AG04449 (cell line): Measurements from ENCODE around the gene TEAD1.

Experiments
- CTCF ChIA-PET: fragments of 350-600 bp; formaldehyde crosslinking; extraction: SDS; loops from one replicate; lab custom pipeline; 2021; ENCODE audit warnings: antibody characterized with exemption; lab: Yijun Ruan, JAX
- POLR2A ChIA-PET: fragments of 400-600, 350-600 bp; formaldehyde crosslinking; extraction: SDS; loops from one replicate; lab custom pipeline; 2020; ENCODE audit warnings: antibody characterized with exemption, inconsistent platforms; lab: Yijun Ruan, JAX
- DNase-seq: peaks from one replicate; pipeline ENCODE4 v3.0.0-alpha.2; 2010; ENCODE audit warnings: low read depth, low spot score
- H3K4me3 ChIP-seq: 2 replicates; pipeline ENCODE4 v1.5.1; 2011; ENCODE audit warnings: low read depth, mild to moderate bottlenecking, control low read depth, low read length
- TF ChIP-seq, protein P1 (sequence below): IDR thresholded peaks from one replicate; pipeline ENCODE4 v1.5.1; 2011; ENCODE audit warnings: mild to moderate bottlenecking, moderate library complexity, low read length, control low read depth, inconsistent platforms; ENCODE audit not compliant: insufficient read depth; ENCODE audit errors: missing control alignments

Gene TEAD1

DNA sequence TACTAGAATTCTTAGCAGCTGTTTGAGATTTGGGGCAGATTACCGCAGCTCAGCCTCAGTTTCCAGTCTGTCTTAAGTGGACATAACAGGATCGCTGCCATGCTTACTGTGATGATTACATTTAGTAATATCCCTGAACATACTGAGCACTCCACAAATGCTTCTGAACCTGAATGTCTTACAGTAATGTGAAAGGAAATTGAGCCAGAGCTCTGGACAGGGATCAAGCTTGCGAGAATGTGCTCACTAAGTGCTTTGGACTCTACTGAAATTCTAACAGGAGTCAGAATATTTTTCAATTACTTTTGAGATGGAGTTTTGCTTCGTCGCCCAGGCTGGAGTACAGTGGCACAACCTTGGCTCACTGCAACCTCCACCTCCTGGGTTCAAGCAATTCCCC lies 216.3 kb downstream of the TEAD1 start:
- no peak for DNase-seq
- ChIA-PET POLR2A (interaction anchor here (0.6 to 1.2 kb wide), 3 partner anchors 217 to 580 kb away, joined by 3 to 5 read pairs (median 3); no protein-coding TSS in a partner anchor), CTCF (interaction anchor here (0.9 to 7.3 kb wide), 14 partner anchors 9 to 601 kb away, joined by 3 to 82 read pairs (median 16); no protein-coding TSS in a partner anchor)
- H3K4me3 ChIP-seq = no peak overlapping the region
- TF ChIP-seq, protein P1, sequence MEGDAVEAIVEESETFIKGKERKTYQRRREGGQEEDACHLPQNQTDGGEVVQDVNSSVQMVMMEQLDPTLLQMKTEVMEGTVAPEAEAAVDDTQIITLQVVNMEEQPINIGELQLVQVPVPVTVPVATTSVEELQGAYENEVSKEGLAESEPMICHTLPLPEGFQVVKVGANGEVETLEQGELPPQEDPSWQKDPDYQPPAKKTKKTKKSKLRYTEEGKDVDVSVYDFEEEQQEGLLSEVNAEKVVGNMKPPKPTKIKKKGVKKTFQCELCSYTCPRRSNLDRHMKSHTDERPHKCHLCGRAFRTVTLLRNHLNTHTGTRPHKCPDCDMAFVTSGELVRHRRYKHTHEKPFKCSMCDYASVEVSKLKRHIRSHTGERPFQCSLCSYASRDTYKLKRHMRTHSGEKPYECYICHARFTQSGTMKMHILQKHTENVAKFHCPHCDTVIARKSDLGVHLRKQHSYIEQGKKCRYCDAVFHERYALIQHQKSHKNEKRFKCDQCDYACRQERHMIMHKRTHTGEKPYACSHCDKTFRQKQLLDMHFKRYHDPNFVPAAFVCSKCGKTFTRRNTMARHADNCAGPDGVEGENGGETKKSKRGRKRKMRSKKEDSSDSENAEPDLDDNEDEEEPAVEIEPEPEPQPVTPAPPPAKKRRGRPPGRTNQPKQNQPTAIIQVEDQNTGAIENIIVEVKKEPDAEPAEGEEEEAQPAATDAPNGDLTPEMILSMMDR = no peak

DNA sequence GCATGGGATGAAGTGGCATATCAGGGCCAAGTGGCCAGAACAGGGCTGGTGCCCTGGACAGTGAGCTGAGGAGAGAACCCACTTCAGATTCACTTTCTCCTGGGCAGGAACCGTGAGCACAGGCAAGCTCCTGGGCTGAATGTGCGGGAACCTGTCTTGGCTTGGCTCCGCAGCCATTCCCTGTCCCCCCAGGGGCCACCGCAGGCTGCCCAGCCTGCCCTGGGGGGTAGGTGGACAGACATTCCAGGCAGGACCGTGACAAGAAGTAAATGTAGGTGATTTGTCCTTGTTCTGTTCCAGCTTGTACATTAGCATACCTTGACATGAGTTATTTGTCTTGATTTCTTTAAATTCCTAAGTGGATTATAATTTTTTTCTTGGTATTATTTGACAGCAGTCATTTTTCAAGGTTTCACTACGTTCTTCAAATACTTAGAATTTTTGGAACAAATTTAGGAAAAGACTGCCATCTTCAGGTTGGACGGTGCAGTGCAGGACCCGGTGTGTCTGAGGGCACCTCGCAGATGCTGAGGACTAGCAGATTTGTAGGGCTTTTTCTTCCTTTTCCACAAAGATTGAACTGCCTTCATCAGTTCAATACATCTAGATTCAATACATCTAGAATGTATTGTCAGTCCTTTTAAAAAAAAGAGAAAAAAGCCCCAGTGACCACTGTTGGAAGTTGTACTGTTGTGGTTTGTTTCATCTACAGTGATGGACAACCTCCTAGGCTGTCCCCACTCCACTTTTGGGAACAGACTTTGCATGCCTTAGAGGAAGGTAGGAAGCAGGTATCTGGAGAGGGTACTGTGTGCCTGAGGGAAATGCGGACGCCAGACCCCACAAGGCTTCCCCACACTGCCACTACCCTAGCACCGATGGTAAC lies 219.8 kb downstream of the TEAD1 start:
- no peak overlapping the region for H3K4me3 ChIP-seq
- DNase-seq = no peak
- ChIA-PET CTCF (interaction anchor here (0.8 to 7.3 kb wide), 20 partner anchors 10 to 607 kb away, joined by 3 to 82 read pairs (median 3); partner anchors contain the start of gene PARVA), POLR2A (no interaction called here)
- TF ChIP-seq, protein P1 = peak; percentile 70

DNA sequence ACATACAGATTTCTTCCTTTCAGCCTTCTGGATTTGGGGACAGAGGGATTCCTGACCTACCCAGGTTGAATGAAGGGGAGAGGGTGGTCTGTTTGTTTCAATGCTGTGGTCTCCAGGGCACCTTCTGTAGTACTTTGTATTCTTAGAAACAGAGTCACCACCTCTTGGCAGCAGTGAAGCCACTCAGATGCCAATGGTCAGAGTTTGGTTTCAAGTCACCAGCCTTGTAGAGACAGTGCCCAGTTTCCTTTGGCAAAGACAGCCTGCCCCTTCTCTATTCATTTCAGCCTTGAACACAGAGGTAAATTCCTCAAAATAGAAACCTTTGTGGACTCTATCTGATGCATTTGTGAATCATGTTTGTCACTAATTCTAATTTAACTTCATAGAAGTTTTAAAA lies 223.2 kb downstream of the TEAD1 start:
- POLR2A ChIA-PET = no interaction called here
- TF ChIP-seq, protein P1 = no peak
- DNase-seq = no peak
- H3K4me3 ChIP-seq = no peak overlapping the region
- CTCF ChIA-PET = interaction anchor here (0.9 to 8.0 kb wide), 5 partner anchors 8 to 609 kb away, joined by 4 to 52 read pairs (median 13); no protein-coding TSS in a partner anchor

DNA sequence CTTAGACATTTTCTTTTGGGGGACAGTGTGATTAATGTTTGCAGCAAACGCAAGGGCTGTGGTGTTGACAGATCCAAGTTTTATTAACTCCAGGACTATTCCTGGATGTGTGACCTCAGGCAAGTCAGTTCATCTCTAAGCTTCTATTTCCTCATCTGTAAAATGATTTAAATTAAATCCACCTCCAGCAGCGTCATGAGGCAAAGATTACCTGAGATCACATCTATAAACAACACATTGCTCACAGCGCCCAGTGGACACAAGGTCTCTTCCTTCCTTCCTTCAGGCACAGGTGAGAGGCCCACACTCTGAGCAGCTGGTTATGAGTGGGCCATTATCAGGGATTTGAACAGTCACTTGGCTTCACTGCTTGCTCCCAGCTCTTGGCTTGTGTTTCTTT lies 223.6 kb downstream of the TEAD1 start:
- TF ChIP-seq, protein P1 = no peak
- no peak overlapping the region for H3K4me3 ChIP-seq
- ChIA-PET CTCF (interaction anchor here (0.6 to 8.0 kb wide), 7 partner anchors 9 to 609 kb away, joined by 3 to 52 read pairs (median 13); no protein-coding TSS in a partner anchor), POLR2A (no interaction called here)
- no peak for DNase-seq

- POLR2A ChIA-PET = interaction anchor here (0.6 to 1.1 kb wide), 3 partner anchors 11 to 523 kb away, joined by 3 to 4 read pairs (median 4); partner anchors contain the start of gene PARVA
- peak; percentile 89 for DNase-seq
- TF ChIP-seq, protein P1 = no peak
- CTCF ChIA-PET = interaction anchor here (1.0 to 8.0 kb wide), 7 partner anchors 10 to 612 kb away, joined by 4 to 52 read pairs (median 8); no protein-coding TSS in a partner anchor
- no peak overlapping the region for H3K4me3 ChIP-seq
These were observed 226.3 kb downstream of the TEAD1 start for GRCh38 chr11:12900496-12900895.

- ChIA-PET POLR2A (no interaction called here), CTCF (interaction anchor here (1.0 to 8.0 kb wide), 4 partner anchors 9 to 571 kb away, joined by 3 to 52 read pairs (median 6); no protein-coding TSS in a partner anchor)
- no peak for DNase-seq
- H3K4me3 ChIP-seq = no peak overlapping the region
- TF ChIP-seq, protein P1 = no peak
These were observed 227.1 kb downstream of the TEAD1 start for GRCh38 chr11:12901272-12901671.
